ENCODE measurements around the gene EXOC3L2. TPM values are rescaled to one million over a fixed set of nuclear protein-coding genes. Genes with fewer than 3 reads are reported as not detected.

Gene EXOC3L2
- total RNA-seq, 1 experiment from 2014 or later, result not detected

Other genes with a start within 250 kb of the EXOC3L2 start
- gene RELB, start 243.9 kb downstream of the EXOC3L2 start, total RNA-seq (2014; rRNA removed; shearing (Covaris generic)), result 3.3 and 4.9 TPM in 2 replicates
- gene CLASRP, start 206.4 kb downstream of the EXOC3L2 start, total RNA-seq (2014; rRNA removed; shearing (Covaris generic)), result 18.6 and 64.6 TPM in 2 replicates
- gene ZNF296, start 168.9 kb downstream of the EXOC3L2 start, total RNA-seq (2014; rRNA removed; shearing (Covaris generic)), result not detected in 2 replicates
- 44.2 and 67.2 TPM in 2 replicates for gene GEMIN7, start 166.1 kb downstream of the EXOC3L2 start, total RNA-seq (2014; rRNA removed; shearing (Covaris generic))
- 26.0 and 44.8 TPM in 2 replicates for gene PPP1R37, start 152.2 kb downstream of the EXOC3L2 start, total RNA-seq (2014; rRNA removed; shearing (Covaris generic))
- not detected in 2 replicates for gene NKPD1, start 84.4 kb downstream of the EXOC3L2 start, total RNA-seq (2014; rRNA removed; shearing (Covaris generic))
- gene TRAPPC6A, start 67.2 kb downstream of the EXOC3L2 start, total RNA-seq (2014; rRNA removed; shearing (Covaris generic)), result 6.2 and 8.2 TPM in 2 replicates
- 2.7 and 7.3 TPM in 2 replicates for gene BLOC1S3, start 66.6 kb downstream of the EXOC3L2 start, total RNA-seq (2014; rRNA removed; shearing (Covaris generic))
- 7.1 and 11.0 TPM in 2 replicates for gene MARK4, start 5.9 kb upstream of the EXOC3L2 start, total RNA-seq (2014; rRNA removed; shearing (Covaris generic))
- gene CKM, start 77.5 kb upstream of the EXOC3L2 start, total RNA-seq (2014; rRNA removed; shearing (Covaris generic)), result not detected in 2 replicates
- gene KLC3, start 95.3 kb upstream of the EXOC3L2 start, total RNA-seq (2014; rRNA removed; shearing (Covaris generic)), result 0.42 and 2.4 TPM in 2 replicates
- gene ERCC2, start 125.2 kb upstream of the EXOC3L2 start, total RNA-seq (2014; rRNA removed; shearing (Covaris generic)), result 30.6 and 51.7 TPM in 2 replicates
- gene PPP1R13L, start 159.7 kb upstream of the EXOC3L2 start, total RNA-seq (2014; rRNA removed; shearing (Covaris generic)), result 2.9 and 7.4 TPM in 2 replicates
- gene POLR1G, start 161.2 kb upstream of the EXOC3L2 start, total RNA-seq (2014; rRNA removed; shearing (Covaris generic)), result 11.1 and 13.4 TPM in 2 replicates
- gene ERCC1, start 178.5 kb upstream of the EXOC3L2 start, total RNA-seq (2014; rRNA removed; shearing (Covaris generic)), result 78.1 and 87.7 TPM in 2 replicates
- 4.3 and 5.5 TPM in 2 replicates for gene FOSB, start 222.6 kb upstream of the EXOC3L2 start, total RNA-seq (2014; rRNA removed; shearing (Covaris generic))

Data from M059J (cell line).